CD4-positive, alpha-beta T cell treated with Interleukin-4 for 4 hours (primary cell): ENCODE data around the gene C8G.

Source experiments
- DNase-seq: peaks from one replicate; pipeline ENCODE4 v3.0.0-alpha.2; 2020

C8G gene

GRCh38 chr9:136921307-136921706 is 23.7 kb upstream of the C8G start:
- DNase-seq = no peak

GRCh38 chr9:136921718-136922117 is 23.3 kb upstream of the C8G start:
- no peak for DNase-seq

GRCh38 chr9:136922540-136922939 is 22.5 kb upstream of the C8G start:
- DNase-seq = no peak

- no peak for DNase-seq
These were observed 21.2 kb upstream of the C8G start for GRCh38 chr9:136923881-136924280.

- DNase-seq = no peak
These were observed 19.5 kb upstream of the C8G start for GRCh38 chr9:136925414-136926153.

GRCh38 chr9:136926154-136926704 is 18.8 kb upstream of the C8G start:
- no peak for DNase-seq

GRCh38 chr9:136926749-136927148 is 18.3 kb upstream of the C8G start:
- no peak for DNase-seq

GRCh38 chr9:136927343-136928271 is 17.4 kb upstream of the C8G start:
- DNase-seq = no peak

GRCh38 chr9:136928591-136928990 is 16.5 kb upstream of the C8G start:
- DNase-seq = no peak

- DNase-seq = no peak
These were observed 15.0 kb upstream of the C8G start for GRCh38 chr9:136930014-136930413.

- DNase-seq = no peak
These were observed 13.4 kb upstream of the C8G start for GRCh38 chr9:136931611-136932130.

- no peak for DNase-seq
These were observed 10.8 kb upstream of the C8G start for GRCh38 chr9:136934277-136934676.

GRCh38 chr9:136935651-136936050 is 9.4 kb upstream of the C8G start:
- DNase-seq = no peak

- no peak for DNase-seq
These were observed 8.3 kb upstream of the C8G start for GRCh38 chr9:136936645-136937170.

GRCh38 chr9:136937186-136938001 is 7.6 kb upstream of the C8G start:
- DNase-seq = no peak

GRCh38 chr9:136939431-136939995 is 5.5 kb upstream of the C8G start:
- DNase-seq = no peak

GRCh38 chr9:136939996-136940525 is 5.0 kb upstream of the C8G start:
- no peak for DNase-seq

GRCh38 chr9:136940526-136941230 is 4.4 kb upstream of the C8G start:
- no peak for DNase-seq

- no peak for DNase-seq
These were observed 3.6 kb upstream of the C8G start for GRCh38 chr9:136941231-136942111.
